Retinal pigment epithelial cell (primary cell): ENCODE results near the gene C6orf120.

Experiments
- DNase-seq: peaks from one replicate; pipeline ENCODE4 v3.0.0-alpha.2; 2010; ENCODE audit warnings: low read depth
- H3K4me3 ChIP-seq: 2 replicates; pipeline ENCODE4 v1.5.1; 2011; ENCODE audit warnings: mild to moderate bottlenecking, low read length, control low read depth, moderate library complexity
- TF ChIP-seq, protein P1 (sequence below): conservative IDR thresholded peaks from 2 replicates; pipeline ENCODE4 v1.5.1; 2011; ENCODE audit warnings: low read depth, low read length, control low read depth, inconsistent platforms

C6orf120 gene

GRCh38 chr6:169714178-169714577 lies 12.3 kb downstream of the C6orf120 start:
- TF ChIP-seq, protein P1, sequence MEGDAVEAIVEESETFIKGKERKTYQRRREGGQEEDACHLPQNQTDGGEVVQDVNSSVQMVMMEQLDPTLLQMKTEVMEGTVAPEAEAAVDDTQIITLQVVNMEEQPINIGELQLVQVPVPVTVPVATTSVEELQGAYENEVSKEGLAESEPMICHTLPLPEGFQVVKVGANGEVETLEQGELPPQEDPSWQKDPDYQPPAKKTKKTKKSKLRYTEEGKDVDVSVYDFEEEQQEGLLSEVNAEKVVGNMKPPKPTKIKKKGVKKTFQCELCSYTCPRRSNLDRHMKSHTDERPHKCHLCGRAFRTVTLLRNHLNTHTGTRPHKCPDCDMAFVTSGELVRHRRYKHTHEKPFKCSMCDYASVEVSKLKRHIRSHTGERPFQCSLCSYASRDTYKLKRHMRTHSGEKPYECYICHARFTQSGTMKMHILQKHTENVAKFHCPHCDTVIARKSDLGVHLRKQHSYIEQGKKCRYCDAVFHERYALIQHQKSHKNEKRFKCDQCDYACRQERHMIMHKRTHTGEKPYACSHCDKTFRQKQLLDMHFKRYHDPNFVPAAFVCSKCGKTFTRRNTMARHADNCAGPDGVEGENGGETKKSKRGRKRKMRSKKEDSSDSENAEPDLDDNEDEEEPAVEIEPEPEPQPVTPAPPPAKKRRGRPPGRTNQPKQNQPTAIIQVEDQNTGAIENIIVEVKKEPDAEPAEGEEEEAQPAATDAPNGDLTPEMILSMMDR: no peak
- no peak overlapping the region for H3K4me3 ChIP-seq
- DNase-seq: no peak

GRCh38 chr6:169714595-169714994 lies 12.7 kb downstream of the C6orf120 start:
- TF ChIP-seq, protein P1: no peak
- DNase-seq: no peak
- H3K4me3 ChIP-seq: no peak overlapping the region

DNA sequence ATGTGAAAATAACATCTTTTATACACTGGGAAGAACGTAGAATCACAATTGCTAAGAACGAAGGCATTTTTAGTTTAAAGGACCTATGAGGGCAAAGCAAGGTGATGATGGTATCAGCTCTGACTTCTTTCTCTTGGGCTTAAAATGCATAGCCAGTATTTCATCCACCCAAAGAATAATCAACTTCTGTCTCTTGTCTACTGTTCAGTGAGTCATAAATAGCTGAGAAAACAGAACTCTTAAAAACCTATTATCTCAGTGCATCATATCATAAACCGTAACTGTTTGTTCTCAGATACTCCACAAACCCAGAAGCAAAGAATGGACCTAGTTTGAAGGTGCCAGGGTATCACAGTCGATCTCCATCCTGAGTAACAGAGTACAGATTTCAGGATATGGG lies 17.2 kb downstream of the C6orf120 start:
- TF ChIP-seq, protein P1: no peak
- H3K4me3 ChIP-seq: no peak overlapping the region
- no peak for DNase-seq

- no peak overlapping the region for H3K4me3 ChIP-seq
- no peak for DNase-seq
- TF ChIP-seq, protein P1: peak; percentile 16
Measured at GRCh38 chr6:169720207-169720855, 18.4 kb downstream of the C6orf120 start.

DNA sequence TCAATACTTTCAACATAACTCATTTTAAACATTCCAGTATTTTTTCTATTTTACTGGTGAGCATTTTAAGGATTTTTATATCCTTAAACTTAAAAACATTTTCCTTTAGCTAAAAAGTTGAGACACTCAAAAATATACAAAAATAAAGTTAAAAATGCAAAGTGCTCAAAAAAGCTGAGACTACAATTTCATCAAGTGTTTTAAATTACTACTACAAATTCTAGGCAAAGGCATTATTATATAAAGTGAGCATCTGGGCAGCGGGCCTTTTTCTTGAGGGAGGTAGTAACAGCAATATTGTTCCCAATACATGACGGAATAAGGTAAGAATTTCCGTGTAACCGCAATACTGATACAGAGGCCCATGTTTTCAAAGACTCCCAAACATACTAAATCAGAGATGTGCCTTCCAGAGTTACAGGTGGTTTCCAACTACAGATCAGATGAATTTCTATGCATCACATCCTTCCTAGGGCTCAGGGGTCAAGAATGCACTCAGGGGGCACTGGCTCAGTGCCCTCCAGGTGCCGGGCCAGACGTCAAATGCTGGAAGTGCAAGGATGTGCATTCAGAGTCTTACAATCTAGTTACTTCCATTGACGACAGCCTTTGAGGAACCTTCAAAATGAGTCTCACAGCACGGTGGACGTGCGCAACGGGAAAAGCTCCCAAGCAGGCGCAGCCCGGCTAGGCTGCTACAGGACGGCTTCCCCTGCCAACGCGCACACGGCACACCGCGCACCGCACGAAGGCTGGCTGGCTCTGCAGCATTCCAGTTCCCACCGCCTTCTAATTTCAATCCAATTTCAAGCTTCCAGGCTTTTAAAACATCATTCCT lies 20.7 kb downstream of the C6orf120 start:
- peak overlapping the region; percentile 81 for H3K4me3 ChIP-seq
- DNase-seq: no peak
- TF ChIP-seq, protein P1: no peak

DNA sequence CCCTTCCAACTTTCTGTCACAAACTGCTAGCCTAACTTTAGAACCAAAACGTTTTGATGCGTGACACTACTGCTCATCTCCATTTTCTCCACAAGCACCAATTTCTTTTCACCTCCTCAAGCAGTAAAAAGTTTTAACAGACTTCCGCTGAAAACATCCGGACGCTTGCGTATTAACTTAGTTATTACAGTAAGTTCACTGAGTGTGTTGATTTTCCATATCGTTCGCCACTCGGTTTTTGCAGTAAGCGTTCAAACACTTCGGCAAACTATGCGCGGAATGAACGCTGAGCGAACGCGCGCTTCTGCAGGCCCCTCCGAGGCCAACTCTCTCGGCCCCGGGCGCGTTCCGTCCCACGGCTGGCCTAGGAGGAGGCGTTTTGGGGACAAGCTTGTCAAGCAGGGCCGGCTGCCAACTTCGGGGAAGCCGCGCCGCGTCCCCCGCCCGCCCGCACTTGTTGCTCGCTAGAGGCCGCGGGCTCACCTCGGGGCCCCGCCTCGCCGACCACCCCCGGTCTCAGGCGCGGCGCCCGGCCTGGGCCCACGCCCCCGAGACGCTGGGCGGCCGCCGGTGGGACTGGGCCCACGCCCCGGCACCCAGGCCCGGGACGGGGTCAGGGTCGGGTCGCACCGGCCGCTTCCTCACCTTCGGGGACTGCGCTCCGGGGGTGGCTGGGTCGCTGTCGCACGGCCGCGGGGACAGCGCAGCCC lies 21.4 kb downstream of the C6orf120 start:
- H3K4me3 ChIP-seq: peak overlapping the region; percentile 81
- no peak for DNase-seq
- TF ChIP-seq, protein P1: no peak
